NK-92 treated with Interleukin-12 subunit alpha and Interleukin-12 subunit beta, amount 100 ng/mL, for 24 hours (cell line): Measurements from ENCODE around the gene GDF2.

Experiments
- DNase-seq: peaks from one replicate; lab custom pipeline; 2025; lab: John Stamatoyannopoulos, UW

Gene GDF2

GRCh38 chr10:47332946-47333345 lies 10.7 kb downstream of the GDF2 start:
- no peak for DNase-seq

- DNase-seq, result no peak
Measured at GRCh38 chr10:47333532-47333931, 11.3 kb downstream of the GDF2 start.

- no peak for DNase-seq
Measured at GRCh38 chr10:47334466-47335295, 12.4 kb downstream of the GDF2 start.

- DNase-seq, result no peak
Measured at GRCh38 chr10:47335906-47336305, 13.7 kb downstream of the GDF2 start.

GRCh38 chr10:47336387-47337134 lies 14.3 kb downstream of the GDF2 start:
- DNase-seq, result no peak

- DNase-seq, result no peak
Measured at GRCh38 chr10:47337310-47337709, 15.1 kb downstream of the GDF2 start.

GRCh38 chr10:47339186-47339735 lies 17.0 kb downstream of the GDF2 start:
- no peak for DNase-seq

- DNase-seq, result no peak
Measured at GRCh38 chr10:47339759-47340607, 17.7 kb downstream of the GDF2 start.

GRCh38 chr10:47340608-47341170 lies 18.4 kb downstream of the GDF2 start:
- DNase-seq, result peak; percentile 13

GRCh38 chr10:47344996-47345870 lies 23.0 kb downstream of the GDF2 start:
- no peak for DNase-seq

- DNase-seq, result no peak
Measured at GRCh38 chr10:47346581-47347302, 24.5 kb downstream of the GDF2 start.

- no peak for DNase-seq
Measured at GRCh38 chr10:47347303-47347675, 25.0 kb downstream of the GDF2 start.

- no peak for DNase-seq
Measured at GRCh38 chr10:47348138-47348651, 25.9 kb downstream of the GDF2 start, which contains the start of gene RBP3. Gene RBP3 (plus strand): TSS chr10:47348363. CDS start chr10:47348485, 122 bp downstream.

- DNase-seq, result no peak
Measured at GRCh38 chr10:47348661-47349470, 26.6 kb downstream of the GDF2 start.

GRCh38 chr10:47349516-47349915 lies 27.3 kb downstream of the GDF2 start:
- DNase-seq, result no peak

- no peak for DNase-seq
Measured at GRCh38 chr10:47349941-47350371, 27.7 kb downstream of the GDF2 start.

- no peak for DNase-seq
Measured at GRCh38 chr10:47350671-47351640, 28.7 kb downstream of the GDF2 start.
